ENCODE measurements around the gene CXXC5. TPM values are rescaled to one million over a fixed set of nuclear protein-coding genes. Genes with fewer than 3 reads are reported as not detected.

Gene CXXC5
- total and polyA plus RNA-seq, 9 of the 15 experiments (the other 6 are each of a cell fraction or from before 2014, with no cell fraction given): 1.9 to 123 (median 45.8) TPM

GRCh38 chr5:139637438-139638089 lies 10.6 kb upstream of the CXXC5 start (continued):
- no peak for TF ChIP-seq ZNF778 (CRISPR knock-in tag; IDR thresholded peaks at IDR 0.05)
- TF ChIP-seq ADNP (tag; IDR thresholded peaks at IDR 0.05): no peak
- peak; percentile 96 for TF ChIP-seq ZNF263 (CRISPR knock-in tag; IDR thresholded peaks at IDR 0.05; ENCODE audit: borderline replicate concordance)
- no peak for TF ChIP-seq SAFB2 (IDR thresholded peaks at IDR 0.05; ENCODE audit: borderline replicate concordance, low read depth, low read length, severe bottlenecking)
- peak; percentile 51; the same call in 1 of the 2 replicates for TF ChIP-seq ZNF24 (IDR thresholded peaks at IDR 0.05)
- no peak for TF ChIP-seq SNIP1 (IDR thresholded peaks at IDR 0.05; ENCODE audit: low read depth)
- peak; percentile 40 for TF ChIP-seq DACH1 (IDR thresholded peaks at IDR 0.05; ENCODE audit: partially characterized antibody)
- TF ChIP-seq ATF4 (CRISPR knock-in tag; IDR thresholded peaks at IDR 0.05): no peak

GRCh38 chr5:139638090-139638735 lies 9.9 kb upstream of the CXXC5 start:
- FAIRE-seq (no peak), DNase-seq (ENCODE audit: extremely low read depth in 1 of 4, low spot score in 3 of 4) (peak; percentile 58 to 72 (median 64)), ATAC-seq (peak; percentile 51)
- peak overlapping the region; percentile 89 for H3K27ac ChIP-seq (ENCODE audit: extremely low read depth, low read depth, low read length)
- no peaks in the 10 kb centered on the region for H3K27me3 ChIP-seq (ENCODE audit: control insufficient read depth in 2 of 2, insufficient read depth in 2 of 2, low read length in 2 of 2)
- peak overlapping the region; percentile 82 for H3K4me2 ChIP-seq (ENCODE audit: insufficient read depth, low read length)
- intact Hi-C loops (cut with micrococcal nuclease) (loop anchor here (5.0 to 10.0 kb wide), 3 partner anchors 121 to 327 kb away; no protein-coding TSS in a partner anchor), in situ Hi-C loops (cut with MboI) (loop anchor here (10.0 kb wide), 1 partner anchor 217 kb away; no protein-coding TSS in a partner anchor)
- H3K9me3 ChIP-seq (replicated peaks; ENCODE audit: control insufficient read depth, insufficient read depth, low read depth, low read length): no peaks in the 10 kb centered on the region
- H3K4me3 ChIP-seq: peak overlapping the region; percentile 50
- peaks cover 33 to 51% of the 10 kb centered on the region in 2 experiments for H3K4me1 ChIP-seq (replicated peaks in 1 of 2; ENCODE audit: control insufficient read depth in 2 of 2, insufficient read depth in 2 of 2, low read length in 2 of 2)
- H2AFZ ChIP-seq (ENCODE audit: low read depth, low read length): peak overlapping the region; percentile 94
- peak overlapping the region; percentile 80 to 91 for H3K9ac ChIP-seq (ENCODE audit: insufficient read depth in 1 of 2, low read depth in 2 of 2, low read length in 2 of 2)
- 9% methylated on average over 21 of the region's 23 CpGs for WGBS (ENCODE audit: insufficient coverage, low coverage, missing lambda C conversion rate)
- ChIA-PET CTCF (ENCODE audit: low intra/inter-chr PET ratio) (interaction anchor here (0.5 to 1.3 kb wide), 2 partner anchors 128 to 330 kb away, joined by 3 to 6 read pairs; no protein-coding TSS in a partner anchor), POLR2A (interaction anchor here (0.6 to 4.8 kb wide), 13 partner anchors 10 to 127 kb away, joined by 3 to 63 read pairs (median 5); partner anchors contain the start of gene CXXC5)
- H3K79me2 ChIP-seq (ENCODE audit: control insufficient read depth, insufficient read depth, low read length): peaks cover 21% of the 10 kb centered on the region; the same call in 2 of the 3 replicates
- H3K9me1 ChIP-seq (ENCODE audit: control insufficient read depth, insufficient read depth, low read length): no peaks in the 10 kb centered on the region
- peaks cover 5% of the 10 kb centered on the region; the same call in 1 of the 3 replicates for H3K36me3 ChIP-seq (ENCODE audit: control insufficient read depth, insufficient read depth, low read length)
- 0 out of 2 replicates have a peak, but pooled peaks cover 3% of the 10 kb centered on the region for H4K20me1 ChIP-seq (replicated peaks; ENCODE audit: control insufficient read depth, insufficient read depth, low read length)
- no TSS peak for BruUV-seq (replicated peaks)
- TF ChIP-seq NR2C2 (CRISPR knock-in tag; IDR thresholded peaks at IDR 0.05) (no peak), NR2C2 (tag; IDR thresholded peaks at IDR 0.05) (no peak), SRSF3 (IDR thresholded peaks at IDR 0.05; ENCODE audit: insufficient read depth, low read length) (no peak), XRCC5 (IDR thresholded peaks at IDR 0.05; ENCODE audit: low read depth, low read length) (no peak), PTBP1 (IDR thresholded peaks at IDR 0.05; ENCODE audit: low read depth, low read length) (no peak), MYC (IDR thresholded peaks at IDR 0.05; ENCODE audit: low read depth, low read length) (no peak), MYC (CRISPR knock-in tag; IDR thresholded peaks at IDR 0.05; ENCODE audit: borderline replicate concordance, low read depth) (no peak), HMG20B (CRISPR knock-in tag; IDR thresholded peaks at IDR 0.05) (no peak), TARDBP (IDR thresholded peaks at IDR 0.05) (no peak), E2F6 (IDR thresholded peaks at IDR 0.05; ENCODE audit: borderline replicate concordance in 1 of 2, extremely low read depth in 1 of 2, insufficient read depth in 1 of 2, insufficient read length in 1 of 2, low read depth in 1 of 2, low read length in 1 of 2, poor library complexity in 1 of 2, severe bottlenecking in 1 of 2) (no peak), FOXA1 (IDR thresholded peaks at IDR 0.05; ENCODE audit: borderline replicate concordance) (no peak), ZNF436 (CRISPR knock-in tag; IDR thresholded peaks at IDR 0.05) (no peak)

Data from K562 (cell line).